SK-N-MC (cell line): ENCODE measurements around the gene SPARCL1.

Experiments used
- EZH2 ChIP-seq: fragments of 200-600 bp; sonication (generic); IDR thresholded peaks from one replicate; pipeline ENCODE4 v1.6.1; 2017; ENCODE audit warnings: antibody characterized with exemption
- FOXP2 ChIP-seq: optimal IDR thresholded peaks from 2 replicates; pipeline ENCODE3; 2011; ENCODE audit warnings: mild to moderate bottlenecking, moderate library complexity; ENCODE audit not compliant: insufficient read depth; ENCODE audit errors: extremely low read length, control extremely low read depth
- POLR2AphosphoS5 ChIP-seq: IDR thresholded peaks from 2 replicates; pipeline ENCODE4 v1.6.1; 2012; ENCODE audit warnings: mild to moderate bottlenecking, low read depth, low read length, borderline replicate concordance

GRCh38 chr4:87502580-87503238, 26.5 kb downstream of the SPARCL1 start:
- no peak for TF ChIP-seq POLR2AphosphoS5
- no peak for TF ChIP-seq EZH2
- no peak for TF ChIP-seq FOXP2
